HepG2 (cell line): ENCODE measurements around the gene ABCC8. TPM values are rescaled to one million over a fixed set of nuclear protein-coding genes. Genes with fewer than 3 reads are reported as not detected.

Experiments
- FOSL1 ChIP-seq: sonication (generic); formaldehyde crosslinking; IDR thresholded peaks from 2 replicates; pipeline ENCODE4 v1.9.0; 2021; ENCODE audit warnings: missing genetic modification reagents, borderline replicate concordance
- KLF9 ChIP-seq: IDR thresholded peaks from 2 replicates; pipeline ENCODE4 v1.6.1; 2016; ENCODE audit warnings: low read depth
- TEAD3 ChIP-seq: optimal IDR thresholded peaks from 2 replicates; pipeline ENCODE3; 2016; ENCODE audit warnings: borderline replicate concordance
- ZFP36L2 ChIP-seq: sonication (generic); formaldehyde crosslinking; IDR thresholded peaks from 2 replicates; pipeline ENCODE4 v1.4.0; 2020; ENCODE audit warnings: missing genetic modification reagents
- ZNF296 ChIP-seq: sonication (generic); formaldehyde crosslinking; conservative IDR thresholded peaks from 2 replicates; pipeline ENCODE4 v1.5.0; 2020; ENCODE audit warnings: mild to moderate bottlenecking, missing genetic modification reagents
- ZNF431 ChIP-seq: sonication (generic); formaldehyde crosslinking; IDR thresholded peaks from 2 replicates; pipeline ENCODE4 v1.9.0; 2022; ENCODE audit warnings: missing genetic modification reagents, low read depth, mild to moderate bottlenecking, borderline replicate concordance
- ZNF460 ChIP-seq: sonication (generic); formaldehyde crosslinking; IDR thresholded peaks from 2 replicates; pipeline ENCODE4 v1.5.1; 2020; ENCODE audit warnings: missing genetic modification reagents, mild to moderate bottlenecking, borderline replicate concordance
- ZNF556 ChIP-seq: sonication (generic); formaldehyde crosslinking; IDR thresholded peaks from 2 replicates; pipeline ENCODE4 v1.4.0; 2020; ENCODE audit warnings: mild to moderate bottlenecking, missing genetic modification reagents, borderline replicate concordance
- polyA plus RNA-seq, 8 experiments: library from polyadenylated mRNA; depleted of rRNA in 3 of 8; stranded (reverse) in 7 of 8; unstranded in 1 of 8; fragments of >200 nt; fragmentation: Illumina TruSeq in 4 of 8; extraction: Trizol in 4 of 8; gene quantifications; 2 replicates each; pipeline versions ENCODE4 v1.2.1 to v1.2.3, GENCODE V29; 2011 to 2016; ENCODE audit warnings: low read depth in 4 of 8, missing spikeins in 1 of 8, mixed read lengths in 1 of 8; ENCODE audit not compliant: insufficient read depth in 1 of 8
- total RNA-seq, 5 experiments: library from RNA; depleted of rRNA; stranded (reverse); fragments of >200 nt; fragmentation: Illumina TruSeq; extraction: Trizol; gene quantifications; 2 replicates each; pipeline ENCODE4 v1.2.3, GENCODE V29; 2016; ENCODE audit warnings: low read depth in 1 of 5
- TF ChIP-seq, protein P1 (sequence below): sonication (generic); formaldehyde crosslinking; IDR thresholded peaks from 2 replicates; pipeline ENCODE4 v1.4.0; 2020; ENCODE audit warnings: missing genetic modification reagents
- TF ChIP-seq, protein P2 (sequence below): sonication (generic); formaldehyde crosslinking; IDR thresholded peaks from 2 replicates; pipeline ENCODE4 v1.5.1; 2020; ENCODE audit warnings: mild to moderate bottlenecking, missing genetic modification reagents, moderate library complexity
- TF ChIP-seq, protein P3 (sequence below): sonication (generic); formaldehyde crosslinking; IDR thresholded peaks from 2 replicates; pipeline ENCODE4 v1.5.0; 2020; ENCODE audit warnings: mild to moderate bottlenecking, missing genetic modification reagents, borderline replicate concordance

ABCC8 gene
- total and polyA plus RNA-seq, 2 of the 13 experiments (the other 11 are each of a cell fraction or from before 2014, with no cell fraction given): not detected

GRCh38 chr11:17400048-17400775 is 76.4 kb downstream of the ABCC8 start (continued):
- TF ChIP-seq, protein P1, sequence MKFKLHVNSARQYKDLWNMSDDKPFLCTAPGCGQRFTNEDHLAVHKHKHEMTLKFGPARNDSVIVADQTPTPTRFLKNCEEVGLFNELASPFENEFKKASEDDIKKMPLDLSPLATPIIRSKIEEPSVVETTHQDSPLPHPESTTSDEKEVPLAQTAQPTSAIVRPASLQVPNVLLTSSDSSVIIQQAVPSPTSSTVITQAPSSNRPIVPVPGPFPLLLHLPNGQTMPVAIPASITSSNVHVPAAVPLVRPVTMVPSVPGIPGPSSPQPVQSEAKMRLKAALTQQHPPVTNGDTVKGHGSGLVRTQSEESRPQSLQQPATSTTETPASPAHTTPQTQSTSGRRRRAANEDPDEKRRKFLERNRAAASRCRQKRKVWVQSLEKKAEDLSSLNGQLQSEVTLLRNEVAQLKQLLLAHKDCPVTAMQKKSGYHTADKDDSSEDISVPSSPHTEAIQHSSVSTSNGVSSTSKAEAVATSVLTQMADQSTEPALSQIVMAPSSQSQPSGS (CRISPR knock-in tag): no peak
- TF ChIP-seq ZNF296 (CRISPR knock-in tag) (no peak), ZNF556 (CRISPR knock-in tag) (no peak), FOSL1 (CRISPR knock-in tag) (no peak), ZFP36L2 (CRISPR knock-in tag) (no peak), TEAD3 (CRISPR knock-in tag) (no peak), KLF9 (CRISPR knock-in tag) (no peak), ZNF431 (no peak), ZNF460 (CRISPR knock-in tag) (no peak)
- TF ChIP-seq, protein P2, sequence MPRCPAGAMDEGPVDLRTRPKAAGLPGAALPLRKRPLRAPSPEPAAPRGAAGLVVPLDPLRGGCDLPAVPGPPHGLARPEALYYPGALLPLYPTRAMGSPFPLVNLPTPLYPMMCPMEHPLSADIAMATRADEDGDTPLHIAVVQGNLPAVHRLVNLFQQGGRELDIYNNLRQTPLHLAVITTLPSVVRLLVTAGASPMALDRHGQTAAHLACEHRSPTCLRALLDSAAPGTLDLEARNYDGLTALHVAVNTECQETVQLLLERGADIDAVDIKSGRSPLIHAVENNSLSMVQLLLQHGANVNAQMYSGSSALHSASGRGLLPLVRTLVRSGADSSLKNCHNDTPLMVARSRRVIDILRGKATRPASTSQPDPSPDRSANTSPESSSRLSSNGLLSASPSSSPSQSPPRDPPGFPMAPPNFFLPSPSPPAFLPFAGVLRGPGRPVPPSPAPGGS: no peak
- TF ChIP-seq, protein P3, sequence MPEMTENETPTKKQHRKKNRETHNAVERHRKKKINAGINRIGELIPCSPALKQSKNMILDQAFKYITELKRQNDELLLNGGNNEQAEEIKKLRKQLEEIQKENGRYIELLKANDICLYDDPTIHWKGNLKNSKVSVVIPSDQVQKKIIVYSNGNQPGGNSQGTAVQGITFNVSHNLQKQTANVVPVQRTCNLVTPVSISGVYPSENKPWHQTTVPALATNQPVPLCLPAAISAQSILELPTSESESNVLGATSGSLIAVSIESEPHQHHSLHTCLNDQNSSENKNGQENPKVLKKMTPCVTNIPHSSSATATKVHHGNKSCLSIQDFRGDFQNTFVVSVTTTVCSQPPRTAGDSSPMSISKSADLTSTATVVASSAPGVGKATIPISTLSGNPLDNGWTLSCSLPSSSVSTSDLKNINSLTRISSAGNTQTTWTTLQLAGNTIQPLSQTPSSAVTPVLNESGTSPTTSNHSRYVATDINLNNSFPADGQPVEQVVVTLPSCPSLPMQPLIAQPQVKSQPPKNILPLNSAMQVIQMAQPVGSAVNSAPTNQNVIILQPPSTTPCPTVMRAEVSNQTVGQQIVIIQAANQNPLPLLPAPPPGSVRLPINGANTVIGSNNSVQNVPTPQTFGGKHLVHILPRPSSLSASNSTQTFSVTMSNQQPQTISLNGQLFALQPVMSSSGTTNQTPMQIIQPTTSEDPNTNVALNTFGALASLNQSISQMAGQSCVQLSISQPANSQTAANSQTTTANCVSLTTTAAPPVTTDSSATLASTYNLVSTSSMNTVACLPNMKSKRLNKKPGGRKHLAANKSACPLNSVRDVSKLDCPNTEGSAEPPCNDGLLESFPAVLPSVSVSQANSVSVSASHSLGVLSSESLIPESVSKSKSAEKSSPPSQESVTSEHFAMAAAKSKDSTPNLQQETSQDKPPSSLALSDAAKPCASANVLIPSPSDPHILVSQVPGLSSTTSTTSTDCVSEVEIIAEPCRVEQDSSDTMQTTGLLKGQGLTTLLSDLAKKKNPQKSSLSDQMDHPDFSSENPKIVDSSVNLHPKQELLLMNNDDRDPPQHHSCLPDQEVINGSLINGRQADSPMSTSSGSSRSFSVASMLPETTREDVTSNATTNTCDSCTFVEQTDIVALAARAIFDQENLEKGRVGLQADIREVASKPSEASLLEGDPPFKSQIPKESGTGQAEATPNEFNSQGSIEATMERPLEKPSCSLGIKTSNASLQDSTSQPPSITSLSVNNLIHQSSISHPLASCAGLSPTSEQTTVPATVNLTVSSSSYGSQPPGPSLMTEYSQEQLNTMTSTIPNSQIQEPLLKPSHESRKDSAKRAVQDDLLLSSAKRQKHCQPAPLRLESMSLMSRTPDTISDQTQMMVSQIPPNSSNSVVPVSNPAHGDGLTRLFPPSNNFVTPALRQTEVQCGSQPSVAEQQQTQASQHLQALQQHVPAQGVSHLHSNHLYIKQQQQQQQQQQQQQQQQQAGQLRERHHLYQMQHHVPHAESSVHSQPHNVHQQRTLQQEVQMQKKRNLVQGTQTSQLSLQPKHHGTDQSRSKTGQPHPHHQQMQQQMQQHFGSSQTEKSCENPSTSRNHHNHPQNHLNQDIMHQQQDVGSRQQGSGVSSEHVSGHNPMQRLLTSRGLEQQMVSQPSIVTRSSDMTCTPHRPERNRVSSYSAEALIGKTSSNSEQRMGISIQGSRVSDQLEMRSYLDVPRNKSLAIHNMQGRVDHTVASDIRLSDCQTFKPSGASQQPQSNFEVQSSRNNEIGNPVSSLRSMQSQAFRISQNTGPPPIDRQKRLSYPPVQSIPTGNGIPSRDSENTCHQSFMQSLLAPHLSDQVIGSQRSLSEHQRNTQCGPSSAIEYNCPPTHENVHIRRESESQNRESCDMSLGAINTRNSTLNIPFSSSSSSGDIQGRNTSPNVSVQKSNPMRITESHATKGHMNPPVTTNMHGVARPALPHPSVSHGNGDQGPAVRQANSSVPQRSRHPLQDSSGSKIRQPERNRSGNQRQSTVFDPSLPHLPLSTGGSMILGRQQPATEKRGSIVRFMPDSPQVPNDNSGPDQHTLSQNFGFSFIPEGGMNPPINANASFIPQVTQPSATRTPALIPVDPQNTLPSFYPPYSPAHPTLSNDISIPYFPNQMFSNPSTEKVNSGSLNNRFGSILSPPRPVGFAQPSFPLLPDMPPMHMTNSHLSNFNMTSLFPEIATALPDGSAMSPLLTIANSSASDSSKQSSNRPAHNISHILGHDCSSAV (CRISPR knock-in tag): no peak
